Astrocyte (in vitro differentiated cells and primary cell): ENCODE results near the gene SLC5A2. TPM values are rescaled to one million over a fixed set of nuclear protein-coding genes. Genes with fewer than 3 reads are reported as not detected.
A peak's percentile ranks its signal among the peaks of the same experiment; 100 is the strongest.

ENCODE experiments used
- DNase-seq: peaks from one replicate; pipeline ENCODE4 v3.0.0-alpha.2; 2010; ENCODE audit warnings: low read depth
- FAIRE-seq: peaks from 2 replicates; lab custom pipeline; 2011; peaks lifted over from hg19 to GRCh38; lab: Jason Lieb, UNC
- H2AFZ ChIP-seq: 2 replicates; pipeline ENCODE4 v1.6.0; 2012; ENCODE audit warnings: low read depth, low read length, inconsistent platforms
- H3K27ac ChIP-seq: 2 replicates; pipeline ENCODE4 v1.5.1; 2011; ENCODE audit warnings: low read depth, low read length, inconsistent platforms
- H3K27me3 ChIP-seq: 2 replicates; pipeline ENCODE4 v1.6.0; 2011; ENCODE audit warnings: low read length, inconsistent platforms; ENCODE audit not compliant: insufficient read depth
- H3K36me3 ChIP-seq: 2 replicates; pipeline ENCODE4 v1.5.1; 2011; ENCODE audit warnings: low read length, inconsistent platforms; ENCODE audit not compliant: insufficient read depth
- H3K4me1 ChIP-seq: 2 replicates; pipeline ENCODE4 v1.5.1; 2011; ENCODE audit warnings: low read length, inconsistent platforms; ENCODE audit not compliant: insufficient read depth
- H3K4me2 ChIP-seq: 2 replicates; pipeline ENCODE4 v1.6.0; 2012; ENCODE audit warnings: low read length, inconsistent platforms
- H3K4me3 ChIP-seq: 2 replicates; pipeline ENCODE4 v1.5.1; 2011; ENCODE audit warnings: low read depth, mild to moderate bottlenecking, low read length, inconsistent platforms; ENCODE audit not compliant: insufficient read depth
- H3K79me2 ChIP-seq: 2 replicates; pipeline ENCODE4 v1.6.0; 2012; ENCODE audit warnings: mild to moderate bottlenecking, low read length, inconsistent platforms; ENCODE audit not compliant: insufficient read depth
- H3K9ac ChIP-seq: 2 replicates; pipeline ENCODE4 v1.6.0; 2012; ENCODE audit warnings: mild to moderate bottlenecking, low read length, inconsistent platforms
- H3K9me3 ChIP-seq: 2 replicates; pipeline ENCODE4 v1.5.1; 2012; ENCODE audit warnings: low read depth, mild to moderate bottlenecking, low read length, inconsistent platforms; ENCODE audit not compliant: insufficient read depth
- H4K20me1 ChIP-seq: 2 replicates; pipeline ENCODE4 v1.6.0; 2012; ENCODE audit warnings: low read length, inconsistent platforms; ENCODE audit not compliant: insufficient read depth
- H3K27ac Mint-ChIP-seq: one replicate; pipeline ENCODE4 v1.8.0; 2021; ENCODE audit warnings: mild to moderate bottlenecking, mixed read lengths; ENCODE audit not compliant: unreplicated experiment
- H3K27me3 Mint-ChIP-seq: one replicate; pipeline ENCODE4 v1.8.0; 2021; ENCODE audit warnings: low read depth, mixed read lengths; ENCODE audit not compliant: unreplicated experiment
- H3K36me3 Mint-ChIP-seq: one replicate; pipeline ENCODE4 v1.8.0; 2021; ENCODE audit warnings: low read depth, mixed read lengths; ENCODE audit not compliant: unreplicated experiment
- H3K4me1 Mint-ChIP-seq: one replicate; pipeline ENCODE4 v1.8.0; 2021; ENCODE audit warnings: low read depth, mixed read lengths; ENCODE audit not compliant: unreplicated experiment
- H3K4me3 Mint-ChIP-seq: one replicate; pipeline ENCODE4 v1.8.0; 2021; ENCODE audit warnings: mild to moderate bottlenecking, moderate library complexity, mixed read lengths; ENCODE audit not compliant: unreplicated experiment
- H3K9me3 Mint-ChIP-seq: one replicate; pipeline ENCODE4 v1.8.0; 2021; ENCODE audit warnings: mild to moderate bottlenecking, mixed read lengths; ENCODE audit not compliant: unreplicated experiment
- CTCF ChIP-seq: IDR thresholded peaks from 2 replicates; pipeline ENCODE4 v1.5.1; 2011; ENCODE audit warnings: low read depth, mild to moderate bottlenecking, inconsistent platforms, low read length, moderate library complexity; ENCODE audit not compliant: insufficient read depth
- EZH2 ChIP-seq: IDR thresholded peaks from 2 replicates; pipeline ENCODE4 v1.6.1; 2012; ENCODE audit warnings: mild to moderate bottlenecking, low read length, inconsistent platforms; ENCODE audit not compliant: insufficient read depth
- total RNA-seq: library from RNA; stranded (reverse); gene quantifications from 2 replicates; pipeline ENCODE4 v1.2.1, GENCODE V29; 2021

SLC5A2 gene
- total RNA-seq, 1 donor from 2014 or later, result not detected

GRCh38 chr16:31505483-31505882 is 22.6 kb downstream of the SLC5A2 start:
- peaks cover 24% of the 10 kb centered on the region for H3K4me1 Mint-ChIP-seq
- no peak for FAIRE-seq
- no peaks in the 10 kb centered on the region for H3K9me3 Mint-ChIP-seq

GRCh38 chr16:31507617-31507928 is 24.6 kb downstream of the SLC5A2 start:
- H3K4me3 ChIP-seq, result peak overlapping the region; percentile 90
- H3K36me3 ChIP-seq, result no peaks in the 10 kb centered on the region
- no peak for FAIRE-seq
- no peaks in the 10 kb centered on the region for H4K20me1 ChIP-seq
- H3K79me2 ChIP-seq, result peaks cover 31% of the 10 kb centered on the region
- peaks cover 3% of the 10 kb centered on the region for H3K27me3 Mint-ChIP-seq
- H3K36me3 Mint-ChIP-seq, result no peaks in the 10 kb centered on the region
- H3K9me3 ChIP-seq, result peaks cover 2% of the 10 kb centered on the region
- H3K4me1 ChIP-seq, result peaks cover 3% of the 10 kb centered on the region
- H3K9ac ChIP-seq, result peak overlapping the region; percentile 98
- H3K27ac ChIP-seq, result peak overlapping the region; percentile 92
- H3K27ac Mint-ChIP-seq, result peak overlapping the region; percentile 91
- H2AFZ ChIP-seq, result peak overlapping the region; percentile 79
- DNase-seq, result no peak
- H3K27me3 ChIP-seq, result no peaks in the 10 kb centered on the region
- H3K4me3 Mint-ChIP-seq, result peak overlapping the region; percentile 93
- TF ChIP-seq EZH2, result no peak
- TF ChIP-seq CTCF, result no peak
- peak overlapping the region; percentile 95 for H3K4me2 ChIP-seq
- no peaks in the 10 kb centered on the region for H3K9me3 Mint-ChIP-seq
- peaks cover 18% of the 10 kb centered on the region for H3K4me1 Mint-ChIP-seq

More at GRCh38 chr16:31505483-31505882, 22.6 kb downstream of the SLC5A2 start:
- H3K4me3 Mint-ChIP-seq, result no peak overlapping the region
- H3K27ac Mint-ChIP-seq, result no peak overlapping the region
- TF ChIP-seq CTCF, result no peak
- TF ChIP-seq EZH2, result no peak
- no peaks in the 10 kb centered on the region for H3K27me3 Mint-ChIP-seq
- Histone ChIP-seq H3K79me2 (peaks cover 36% of the 10 kb centered on the region), H3K36me3 (peaks cover 3% of the 10 kb centered on the region), H3K9me3 (no peaks in the 10 kb centered on the region), H3K4me3 (no peak overlapping the region), H3K27me3 (no peaks in the 10 kb centered on the region), H3K27ac (no peak overlapping the region), H4K20me1 (peaks cover 8% of the 10 kb centered on the region), H3K4me2 (no peak overlapping the region), H3K9ac (no peak overlapping the region), H2AFZ (no peak overlapping the region), H3K4me1 (peaks cover 3% of the 10 kb centered on the region)
- no peak for DNase-seq
- H3K36me3 Mint-ChIP-seq, result no peaks in the 10 kb centered on the region

- peaks cover 2% of the 10 kb centered on the region for H3K9me3 Mint-ChIP-seq
- Histone ChIP-seq H3K27ac (peak within 1 kb of the TSS; percentile 92), H3K27me3 (no peaks in the 10 kb centered on the region), H3K4me1 (peaks cover 3% of the 10 kb centered on the region), H3K9ac (peak within 1 kb of the TSS; percentile 98), H4K20me1 (no peaks in the 10 kb centered on the region), H2AFZ (peak within 1 kb of the TSS; percentile 79), H3K79me2 (peaks cover 31% of the 10 kb centered on the region), H3K36me3 (no peaks in the 10 kb centered on the region), H3K4me3 (peak within 1 kb of the TSS; percentile 90), H3K4me2 (peak within 1 kb of the TSS; percentile 95), H3K9me3 (peaks cover 3% of the 10 kb centered on the region)
- peak; percentile 81 for DNase-seq
- H3K36me3 Mint-ChIP-seq, result no peaks in the 10 kb centered on the region
- FAIRE-seq, result no peak
- H3K4me1 Mint-ChIP-seq, result peaks cover 17% of the 10 kb centered on the region
- peak within 1 kb of the TSS; percentile 95 for H3K27ac Mint-ChIP-seq
- H3K27me3 Mint-ChIP-seq, result peaks cover 3% of the 10 kb centered on the region
- peak within 1 kb of the TSS; percentile 93 for H3K4me3 Mint-ChIP-seq
- TF ChIP-seq EZH2 (no peak), CTCF (no peak)
Observed at GRCh38 chr16:31507929-31508705, 25.2 kb downstream of the SLC5A2 start, which contains the start of gene RUSF1. Gene RUSF1 (minus strand): TSS chr16:31508391. CDS start chr16:31508373, 18 bp downstream.
